H1 (cell line): ENCODE results near the gene CHD9. TPM values are rescaled to one million over a fixed set of nuclear protein-coding genes. Genes with fewer than 3 reads are reported as not detected.

Source experiments
- CTCF ChIA-PET: fragments of 300-600 bp; sonication (Branson Sonifier 250); formaldehyde crosslinking; loops from one replicate; lab custom pipeline; 2021; ENCODE audit not compliant: partially characterized antibody; lab: Charles Lee
- POLR2A ChIA-PET: fragments of 300-600 bp; sonication (Branson Sonifier 250); formaldehyde crosslinking; loops from one replicate; lab custom pipeline; 2021; ENCODE audit warnings: inconsistent platforms; ENCODE audit not compliant: partially characterized antibody; lab: Charles Lee
- DNase-seq, 2 experiments: peaks; one replicate each; pipeline versions ENCODE4 v3.0.0 to v3.0.0-alpha.2; 2010 to 2022; ENCODE audit warnings: low spot score in 2 of 2, low read depth in 1 of 2, mixed read lengths in 1 of 2
- FAIRE-seq: peaks from 2 replicates; lab custom pipeline; 2011; peaks lifted over from hg19 to GRCh38; lab: Jason Lieb, UNC
- H2AFZ ChIP-seq: 2 replicates; pipeline ENCODE4 v1.8.1; 2012; ENCODE audit warnings: low read length, inconsistent platforms
- H2AK5ac ChIP-seq: 2 replicates; pipeline ENCODE4 v1.6.1; 2013; ENCODE audit warnings: low read depth, low read length
- H2BK120ac ChIP-seq: replicated peaks from 2 replicates; pipeline ENCODE3; 2013; ENCODE audit warnings: low read depth, low read length, inconsistent platforms
- H2BK12ac ChIP-seq: 2 replicates; pipeline ENCODE4 v1.6.1; 2013; ENCODE audit warnings: low read depth, low read length
- H2BK15ac ChIP-seq: 2 replicates; pipeline ENCODE4 v1.6.1; 2013; ENCODE audit warnings: low read length
- H2BK20ac ChIP-seq: 2 replicates; pipeline ENCODE4 v1.6.1; 2013; ENCODE audit warnings: low read length
- H2BK5ac ChIP-seq: 2 replicates; pipeline ENCODE4 v1.6.1; 2013; ENCODE audit warnings: low read depth, low read length
- H3K14ac ChIP-seq: 2 replicates; pipeline ENCODE4 v1.6.1; 2013; ENCODE audit warnings: inconsistent platforms; ENCODE audit not compliant: insufficient read length
- H3K18ac ChIP-seq: 2 replicates; pipeline ENCODE4 v1.6.1; 2013; ENCODE audit warnings: low read length; ENCODE audit errors: extremely low read depth
- H3K23ac ChIP-seq: 2 replicates; pipeline ENCODE4 v1.6.1; 2013; ENCODE audit warnings: inconsistent platforms; ENCODE audit not compliant: insufficient read length
- H3K23me2 ChIP-seq: 2 replicates; pipeline ENCODE4 v1.6.1; 2013; ENCODE audit warnings: low read depth, low read length
- H3K27ac ChIP-seq: 2 replicates; pipeline ENCODE4 v1.6.1; 2011; ENCODE audit warnings: low read depth, low read length, inconsistent platforms
- H3K27me3 ChIP-seq, 4 experiments: replicated peaks in 1 of 4; 1 replicate in 1 of 4; 2 replicates in 3 of 4; pipeline versions ENCODE4 v1.6.1 to v1.8.1; 2011 to 2013; ENCODE audit warnings: low read length in 3 of 4, mild to moderate bottlenecking in 3 of 4, inconsistent platforms in 2 of 4, mixed read lengths in 2 of 4, moderate library complexity in 1 of 4; ENCODE audit not compliant: control insufficient read depth in 3 of 4, insufficient read depth in 3 of 4; ENCODE audit errors: extremely low read depth in 1 of 4
- H3K36me3 ChIP-seq, 4 experiments: 2 replicates each; pipeline versions ENCODE4 v1.6.1 to v1.8.1; 2011 to 2013; ENCODE audit warnings: mild to moderate bottlenecking in 4 of 4, low read length in 3 of 4, moderate library complexity in 2 of 4, control low read depth in 1 of 4, inconsistent platforms in 1 of 4; ENCODE audit not compliant: insufficient read depth in 4 of 4, control insufficient read depth in 2 of 4
- H3K4ac ChIP-seq: replicated peaks from 2 replicates; pipeline ENCODE3; 2013; ENCODE audit warnings: low read length, low read depth, mixed read lengths, inconsistent platforms; ENCODE audit not compliant: insufficient read length
- H3K4me1 ChIP-seq, 4 experiments: replicated peaks in 1 of 4; 1 replicate in 1 of 4; 2 replicates in 3 of 4; pipeline versions ENCODE4 v1.6.1 to v1.8.1; 2011 to 2013; ENCODE audit warnings: low read length in 3 of 4, inconsistent platforms in 2 of 4, mixed read lengths in 1 of 4; ENCODE audit not compliant: insufficient read depth in 4 of 4, control insufficient read depth in 3 of 4
- H3K4me2 ChIP-seq, 2 experiments: 2 replicates each; pipeline versions ENCODE4 v1.6.1 to v1.8.1; 2011 to 2013; ENCODE audit warnings: low read depth in 2 of 2, low read length in 2 of 2, control low read depth in 1 of 2, inconsistent platforms in 1 of 2, mild to moderate bottlenecking in 1 of 2; ENCODE audit not compliant: insufficient read depth in 1 of 2
- H3K4me3 ChIP-seq, 4 experiments: fragments of 200-600, 300-600 bp in 1 of 4; sonication (generic), shearing (Covaris generic), sonication (Bioruptor Twin) in 1 of 4; 2 replicates each; pipeline versions ENCODE4 v1.5.1 to v1.8.1; 2011 to 2016; ENCODE audit warnings: low read length in 4 of 4, low read depth in 3 of 4, control low read depth in 2 of 4, inconsistent platforms in 2 of 4, mild to moderate bottlenecking in 2 of 4, mixed read lengths in 1 of 4, moderate library complexity in 1 of 4; ENCODE audit not compliant: insufficient read depth in 2 of 4; ENCODE audit errors: extremely low read depth in 1 of 4
- H3K56ac ChIP-seq: replicated peaks from 2 replicates; pipeline ENCODE3; 2013; ENCODE audit warnings: low read depth, mild to moderate bottlenecking, mixed read lengths, low read length, inconsistent platforms; ENCODE audit not compliant: insufficient read length
- H3K79me1 ChIP-seq: 2 replicates; pipeline ENCODE4 v1.6.1; 2013; ENCODE audit warnings: low read depth, low read length, control low read depth
- H3K79me2 ChIP-seq, 2 experiments: 2 replicates each; pipeline versions ENCODE4 v1.6.1 to v1.8.1; 2012 to 2013; ENCODE audit warnings: low read length in 2 of 2, mild to moderate bottlenecking in 2 of 2, inconsistent platforms in 1 of 2; ENCODE audit not compliant: insufficient read depth in 2 of 2, control insufficient read depth in 1 of 2
- H3K9ac ChIP-seq, 4 experiments: replicated peaks in 1 of 4; 1 replicate in 1 of 4; 2 replicates in 3 of 4; pipeline versions ENCODE4 v1.6.1 to v1.8.1; 2011 to 2013; ENCODE audit warnings: low read depth in 3 of 4, low read length in 3 of 4, control low read depth in 2 of 4, mild to moderate bottlenecking in 2 of 4, moderate library complexity in 2 of 4, inconsistent platforms in 1 of 4; ENCODE audit errors: extremely low read depth in 1 of 4
- H3K9me3 ChIP-seq, 2 experiments: 2 replicates each; pipeline versions ENCODE4 v1.6.1 to v1.8.1; 2012 to 2013; ENCODE audit warnings: mild to moderate bottlenecking in 2 of 2, moderate library complexity in 2 of 2, control low read depth in 1 of 2, inconsistent platforms in 1 of 2, low read depth in 1 of 2, low read length in 1 of 2, mixed read lengths in 1 of 2; ENCODE audit not compliant: insufficient read depth in 2 of 2
- H4K20me1 ChIP-seq, 2 experiments: replicated peaks in 1 of 2; 2 replicates each; pipeline versions ENCODE3 to v1.8.1; 2011 to 2013; ENCODE audit warnings: inconsistent platforms in 2 of 2, low read length in 2 of 2, mild to moderate bottlenecking in 1 of 2; ENCODE audit not compliant: insufficient read depth in 2 of 2, control insufficient read depth in 1 of 2
- H4K5ac ChIP-seq: 2 replicates; pipeline ENCODE4 v1.6.1; 2013; ENCODE audit warnings: low read length, low read depth, mixed read lengths, inconsistent platforms; ENCODE audit not compliant: insufficient read length
- H4K8ac ChIP-seq: 2 replicates; pipeline ENCODE4 v1.8.0; 2013; ENCODE audit warnings: mild to moderate bottlenecking, moderate library complexity, low read length, inconsistent platforms; ENCODE audit not compliant: insufficient read depth; ENCODE audit errors: extremely low read depth
- H4K91ac ChIP-seq: replicated peaks from 2 replicates; pipeline ENCODE3; 2013; ENCODE audit warnings: low read length, mixed read lengths, inconsistent platforms; ENCODE audit not compliant: insufficient read length
- CEBPB ChIP-seq: IDR thresholded peaks from 2 replicates; pipeline ENCODE4 v1.6.1; 2012; ENCODE audit warnings: low read depth, low read length
- RAD21 ChIP-seq, 2 experiments: IDR thresholded peaks in 1 of 2; conservative IDR thresholded peaks in 1 of 2; 2 replicates each; pipeline ENCODE4 v1.6.1; 2011; ENCODE audit warnings: low read depth in 2 of 2, low read length in 2 of 2, improper control_type of control experiment in 1 of 2, inconsistent platforms in 1 of 2, mild to moderate bottlenecking in 1 of 2, moderate library complexity in 1 of 2
- SIX5 ChIP-seq: IDR thresholded peaks from 2 replicates; pipeline ENCODE4 v1.6.1; 2011; ENCODE audit warnings: mild to moderate bottlenecking, low read depth, low read length
- WGBS, 2 experiments: shearing (Covaris generic) in 1 of 2; methylation state at CpG; one replicate each; pipeline versions ENCODE4 v1.1.6 to v1.1.7; 2013 to 2015; ENCODE audit warnings: low lambda C conversion rate in 2 of 2, mixed read lengths in 2 of 2, inconsistent platforms in 1 of 2, low coverage in 1 of 2, missing lambda C conversion rate in 1 of 2; ENCODE audit not compliant: insufficient replicate concordance in 2 of 2, insufficient coverage in 1 of 2, insufficient read length in 1 of 2; ENCODE audit errors: extremely low coverage in 1 of 2, missing lambda C conversion rate in 1 of 2; 5-methylcytosine and 5-hydroxymethylcytosine counted together
- polyA plus RNA-seq, 7 experiments: library from polyadenylated mRNA; depleted of rRNA in 3 of 7; stranded (reverse) in 5 of 7; unstranded in 2 of 7; fragments of >200 nt in 5 of 7; fragments of 200-250 nt in 2 of 7; gene quantifications; 1 replicate in 5 of 7; 2 replicates in 1 of 7; 4 replicates in 1 of 7; pipeline versions ENCODE4 v1.2.1 to v1.2.3, GENCODE V29; 2011 to 2013; ENCODE audit warnings: missing spikeins in 2 of 7, mixed read lengths in 2 of 7
- total RNA-seq: library from RNA; stranded (reverse); fragmentation: NEBNext Ultra II Directional; extraction: Animal tissue kit (Norgen Biotek cat#: 25700); gene quantifications from 2 replicates; pipeline ENCODE4 v1.2.1, GENCODE V29; 2021
- TF ChIP-seq, protein P1 (sequence below), 3 experiments: IDR thresholded peaks; 1 replicate in 2 of 3; 2 replicates in 1 of 3; pipeline versions ENCODE4 v1.5.1 to v1.6.1; 2011; ENCODE audit warnings: low read length in 3 of 3, mild to moderate bottlenecking in 3 of 3, inconsistent platforms in 2 of 3, low read depth in 1 of 3, moderate library complexity in 1 of 3; ENCODE audit not compliant: insufficient read depth in 1 of 3; ENCODE audit errors: control extremely low read depth in 1 of 3

The CHD9 gene
- total and polyA plus RNA-seq, 2 of the 8 experiments (the other 6 are each of a cell fraction or from before 2014, with no cell fraction given): 9.9 to 32.4 TPM

DNA sequence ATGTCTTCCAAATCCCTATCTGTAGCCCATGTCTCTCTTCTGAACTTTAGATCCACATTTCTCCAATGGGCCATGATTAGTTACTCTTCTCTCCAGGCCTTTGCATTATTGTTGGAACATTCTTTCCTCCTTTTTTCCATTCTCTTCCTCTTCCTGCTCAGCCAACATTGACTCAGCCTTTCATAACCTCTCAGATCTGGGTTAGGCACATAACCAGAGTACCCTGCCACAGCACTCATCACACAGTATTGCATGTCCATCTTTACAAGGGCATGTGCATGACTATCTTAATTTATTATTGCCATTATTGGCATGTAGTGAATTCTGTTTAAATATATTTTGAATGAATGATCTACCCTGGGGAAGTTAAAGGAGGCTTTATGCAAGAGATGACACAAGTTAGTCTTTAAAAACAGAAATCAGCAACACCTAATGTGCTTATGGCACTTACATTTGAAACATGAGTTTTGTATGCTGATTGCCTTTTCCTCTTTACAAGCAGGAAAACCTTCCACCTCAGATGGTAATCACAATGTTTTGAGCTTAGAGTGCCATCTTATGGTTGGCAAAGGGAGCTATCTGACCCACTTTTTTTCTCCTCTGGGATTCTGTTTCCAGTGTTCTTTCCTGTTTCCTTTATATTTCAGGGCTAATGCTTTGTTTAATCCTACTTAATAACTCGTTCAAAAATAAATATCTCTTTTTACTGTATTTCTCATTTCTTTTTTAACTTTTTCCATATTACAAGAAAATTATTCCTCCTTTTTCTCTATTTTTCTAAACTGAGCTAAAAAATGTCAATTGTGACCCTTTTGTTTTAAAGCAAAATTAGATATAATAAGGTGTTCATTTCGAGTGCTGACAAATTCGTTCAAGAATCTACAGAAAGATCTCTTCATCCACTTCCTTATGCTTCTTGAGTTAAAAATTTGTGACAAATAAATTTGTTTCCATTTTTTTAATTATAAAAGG lies 228.5 kb downstream of the CHD9 start:
- Histone ChIP-seq H3K27ac (no peak overlapping the region), H4K8ac (no peak overlapping the region), H3K23ac (no peak overlapping the region), H3K36me3 (peaks cover 8 to 50% (median 29%) of the 10 kb centered on the region in 4 experiments), H3K56ac (no peak overlapping the region), H3K18ac (no peak overlapping the region), H3K23me2 (no peaks in the 10 kb centered on the region), H2BK5ac (no peak overlapping the region), H4K91ac (no peak overlapping the region), H2BK20ac (no peak overlapping the region), H3K79me2 (no peaks in the 10 kb centered on the region), H2BK12ac (no peak overlapping the region), H3K27me3 (no peaks in the 10 kb centered on the region), H2BK120ac (no peak overlapping the region), H3K9ac (no peak overlapping the region), H3K4ac (no peak overlapping the region), H3K9me3 (no peaks in the 10 kb centered on the region), H2AK5ac (no peak overlapping the region), H4K20me1 (no peaks in the 10 kb centered on the region), H3K4me3 (no peak overlapping the region), H2AFZ (no peak overlapping the region), H3K14ac (no peak overlapping the region), H2BK15ac (no peak overlapping the region), H3K4me1 (no peaks in the 10 kb centered on the region), H3K79me1 (no peaks in the 10 kb centered on the region; the same call in 1 of the 2 replicates), H4K5ac (no peak overlapping the region), H3K4me2 (no peak overlapping the region)
- peak; percentile 65 for FAIRE-seq
- POLR2A ChIA-PET: interaction anchor here (0.7 kb wide), 1 partner anchor 24 kb away, joined by 3 read pairs; no protein-coding TSS in a partner anchor
- no peak for DNase-seq
- TF ChIP-seq, protein P1, sequence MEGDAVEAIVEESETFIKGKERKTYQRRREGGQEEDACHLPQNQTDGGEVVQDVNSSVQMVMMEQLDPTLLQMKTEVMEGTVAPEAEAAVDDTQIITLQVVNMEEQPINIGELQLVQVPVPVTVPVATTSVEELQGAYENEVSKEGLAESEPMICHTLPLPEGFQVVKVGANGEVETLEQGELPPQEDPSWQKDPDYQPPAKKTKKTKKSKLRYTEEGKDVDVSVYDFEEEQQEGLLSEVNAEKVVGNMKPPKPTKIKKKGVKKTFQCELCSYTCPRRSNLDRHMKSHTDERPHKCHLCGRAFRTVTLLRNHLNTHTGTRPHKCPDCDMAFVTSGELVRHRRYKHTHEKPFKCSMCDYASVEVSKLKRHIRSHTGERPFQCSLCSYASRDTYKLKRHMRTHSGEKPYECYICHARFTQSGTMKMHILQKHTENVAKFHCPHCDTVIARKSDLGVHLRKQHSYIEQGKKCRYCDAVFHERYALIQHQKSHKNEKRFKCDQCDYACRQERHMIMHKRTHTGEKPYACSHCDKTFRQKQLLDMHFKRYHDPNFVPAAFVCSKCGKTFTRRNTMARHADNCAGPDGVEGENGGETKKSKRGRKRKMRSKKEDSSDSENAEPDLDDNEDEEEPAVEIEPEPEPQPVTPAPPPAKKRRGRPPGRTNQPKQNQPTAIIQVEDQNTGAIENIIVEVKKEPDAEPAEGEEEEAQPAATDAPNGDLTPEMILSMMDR (IDR thresholded peaks at IDR 0.05; ENCODE audit: control extremely low read depth in 1 of 3, insufficient read depth in 1 of 3, low read depth in 1 of 3, low read length in 3 of 3): peak in 2 of 3 experiments; percentile 29 to 67; a peak in 2 of 4 replicates
- peak; percentile 62 to 69 for TF ChIP-seq RAD21 (IDR thresholded peaks at IDR 0.05 in 1 of 2, conservative IDR thresholded peaks at IDR 0.05 in 1 of 2; ENCODE audit: low read depth in 2 of 2, low read length in 2 of 2)
- TF ChIP-seq CEBPB: no peak
- TF ChIP-seq SIX5: no peak
- CTCF ChIA-PET: interaction anchor here (0.6 to 2.7 kb wide), 10 partner anchors 9 to 553 kb away, joined by 3 to 14 read pairs (median 3); no protein-coding TSS in a partner anchor
- 68% methylated on average over 3 of the region's 3 CpGs; no CpG with 5 or more reads in 1 of the 2 experiments for WGBS, 2 experiments
